Non-pigmented ciliary epithelial cell (primary cell): ENCODE results near the gene TUSC2.
"Not testable (repeated sequence)": the region's sequence is repeated elsewhere in the genome, so short reads cannot be mapped to it uniquely, and the experiment has no call there.

ENCODE experiments used
- DNase-seq: peaks from one replicate; pipeline ENCODE4 v3.0.0-alpha.2; 2010; ENCODE audit warnings: low read depth

The TUSC2 gene

GRCh38 chr3:50317300-50317699 lies 10.7 kb downstream of the TUSC2 start:
- DNase-seq, result no peak

GRCh38 chr3:50316657-50317242 lies 11.3 kb downstream of the TUSC2 start:
- no peak for DNase-seq

GRCh38 chr3:50314816-50315215 lies 13.2 kb downstream of the TUSC2 start:
- no peak for DNase-seq

- DNase-seq, result no peak
Measured at GRCh38 chr3:50314342-50314741, 13.7 kb downstream of the TUSC2 start.

GRCh38 chr3:50312041-50312440 lies 16.0 kb downstream of the TUSC2 start:
- not testable (repeated sequence) for DNase-seq

- no peak for DNase-seq
Measured at GRCh38 chr3:50304601-50305000, 23.4 kb downstream of the TUSC2 start.

- DNase-seq, result no peak
Measured at GRCh38 chr3:50303013-50303815, 24.8 kb downstream of the TUSC2 start, which contains the start of gene HYAL1. TSS of gene HYAL1 (minus strand) at chr3:50303574. CDS start at chr3:50302956, 618 bp downstream.

- DNase-seq, result no peak
Measured at GRCh38 chr3:50302095-50303012, 25.7 kb downstream of the TUSC2 start.

- no peak for DNase-seq
Measured at GRCh38 chr3:50300681-50301254, 27.3 kb downstream of the TUSC2 start.

- no peak for DNase-seq
Measured at GRCh38 chr3:50299929-50300680, 27.9 kb downstream of the TUSC2 start.

GRCh38 chr3:50299638-50299928 lies 28.4 kb downstream of the TUSC2 start:
- DNase-seq, result no peak

- peak; percentile 98 for DNase-seq
Measured at GRCh38 chr3:50298836-50299637, 29.0 kb downstream of the TUSC2 start, which contains the start of the genes HYAL3 and NAA80. TSS of gene HYAL3 (minus strand) at chr3:50299405. CDS start at chr3:50295602, 3,803 bp downstream. TSS of gene NAA80 (minus strand) at chr3:50299405. CDS start at chr3:50297463, 1,942 bp downstream.

GRCh38 chr3:50297896-50298725 lies 29.9 kb downstream of the TUSC2 start:
- no peak for DNase-seq

- DNase-seq, result no peak
Measured at GRCh38 chr3:50297384-50297775, 30.6 kb downstream of the TUSC2 start.

GRCh38 chr3:50296721-50297383 lies 31.2 kb downstream of the TUSC2 start:
- no peak for DNase-seq

- no peak for DNase-seq
Measured at GRCh38 chr3:50295553-50296431, 32.2 kb downstream of the TUSC2 start.

- no peak for DNase-seq
Measured at GRCh38 chr3:50294492-50295403, 33.3 kb downstream of the TUSC2 start.
